Adipocyte (in vitro differentiated cells): ENCODE data around the gene VSNL1.
"Not testable (repeated sequence)": the region's sequence is repeated elsewhere in the genome, so short reads cannot be mapped to it uniquely, and the experiment has no call there.

Experiments used
- DNase-seq: peaks from one replicate; pipeline ENCODE4 v3.0.0-alpha.2; 2015; ENCODE audit warnings: low read depth
- H3K27me3 ChIP-seq: replicated peaks from 2 replicates; pipeline ENCODE4 v1.7.0; 2013; ENCODE audit warnings: mild to moderate bottlenecking, low read length, moderate library complexity; ENCODE audit not compliant: control insufficient read depth, insufficient read depth
- H3K36me3 ChIP-seq: 2 replicates; pipeline ENCODE4 v1.7.0; 2013; ENCODE audit warnings: low read length, mild to moderate bottlenecking, moderate library complexity; ENCODE audit not compliant: control insufficient read depth, insufficient read depth, severe bottlenecking
- H3K4me1 ChIP-seq: 2 replicates; pipeline ENCODE4 v1.7.0; 2013; ENCODE audit warnings: mild to moderate bottlenecking, low read length, moderate library complexity; ENCODE audit not compliant: control insufficient read depth, insufficient read depth
- H3K4me3 ChIP-seq: 2 replicates; pipeline ENCODE4 v1.7.0; 2013; ENCODE audit warnings: mild to moderate bottlenecking, low read length, moderate library complexity
- H3K9ac ChIP-seq: 2 replicates; pipeline ENCODE4 v1.7.0; 2013; ENCODE audit warnings: mild to moderate bottlenecking, low read length, moderate library complexity
- H3K9me3 ChIP-seq: 2 replicates; pipeline ENCODE4 v1.7.0; 2013; ENCODE audit warnings: mild to moderate bottlenecking, low read length, moderate library complexity; ENCODE audit not compliant: control insufficient read depth

The VSNL1 gene

DNA sequence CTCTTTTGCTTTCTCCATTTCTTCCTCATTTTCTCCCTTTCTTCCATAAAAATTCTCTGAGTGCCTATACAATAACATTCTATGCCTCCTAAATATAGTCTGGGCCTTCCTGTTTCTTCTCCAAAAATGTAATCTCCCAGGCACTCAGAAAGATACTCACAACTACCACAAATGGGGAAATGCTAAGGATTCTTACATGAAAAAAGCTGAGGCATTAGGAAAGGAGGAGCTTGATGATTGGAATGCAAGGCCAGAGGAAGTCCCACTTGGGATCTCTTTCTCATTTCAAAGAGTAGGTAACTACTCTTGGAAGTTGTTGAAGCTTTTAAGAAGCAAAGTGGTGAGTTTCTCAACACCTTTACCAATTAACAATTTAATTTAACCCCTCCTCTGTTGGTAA lies 3.4 kb downstream of the VSNL1 start:
- H3K9me3 ChIP-seq = no peaks in the 10 kb centered on the region
- H3K4me3 ChIP-seq = no peak overlapping the region
- H3K27me3 ChIP-seq = peaks cover 24% of the 10 kb centered on the region
- no peak overlapping the region for H3K9ac ChIP-seq
- no peaks in the 10 kb centered on the region for H3K36me3 ChIP-seq
- peaks cover 17% of the 10 kb centered on the region for H3K4me1 ChIP-seq
- peak; percentile 23 for DNase-seq

DNA sequence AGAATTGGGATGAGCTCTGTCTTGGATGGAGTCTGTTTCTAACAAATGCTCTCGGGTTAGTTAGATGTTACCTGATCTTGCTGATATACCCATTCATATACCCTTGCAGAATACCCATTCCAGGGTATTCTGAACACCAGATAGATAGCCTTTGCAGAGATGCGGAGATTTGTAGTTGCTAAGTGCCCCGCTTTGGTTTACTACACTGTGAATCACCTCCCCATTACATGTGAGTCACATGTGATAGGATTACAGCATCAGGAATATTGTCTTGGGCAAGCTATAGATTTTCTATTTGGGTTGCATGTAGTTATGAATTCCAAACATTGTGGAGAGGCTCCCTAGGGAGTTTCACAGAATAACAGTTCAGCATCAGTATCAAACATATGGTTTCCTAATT lies 3.8 kb downstream of the VSNL1 start:
- Histone ChIP-seq H3K4me3 (no peak overlapping the region), H3K27me3 (peaks cover 24% of the 10 kb centered on the region), H3K4me1 (peaks cover 15% of the 10 kb centered on the region), H3K9me3 (no peaks in the 10 kb centered on the region), H3K36me3 (no peaks in the 10 kb centered on the region), H3K9ac (no peak overlapping the region)
- DNase-seq = peak; percentile 52

DNA sequence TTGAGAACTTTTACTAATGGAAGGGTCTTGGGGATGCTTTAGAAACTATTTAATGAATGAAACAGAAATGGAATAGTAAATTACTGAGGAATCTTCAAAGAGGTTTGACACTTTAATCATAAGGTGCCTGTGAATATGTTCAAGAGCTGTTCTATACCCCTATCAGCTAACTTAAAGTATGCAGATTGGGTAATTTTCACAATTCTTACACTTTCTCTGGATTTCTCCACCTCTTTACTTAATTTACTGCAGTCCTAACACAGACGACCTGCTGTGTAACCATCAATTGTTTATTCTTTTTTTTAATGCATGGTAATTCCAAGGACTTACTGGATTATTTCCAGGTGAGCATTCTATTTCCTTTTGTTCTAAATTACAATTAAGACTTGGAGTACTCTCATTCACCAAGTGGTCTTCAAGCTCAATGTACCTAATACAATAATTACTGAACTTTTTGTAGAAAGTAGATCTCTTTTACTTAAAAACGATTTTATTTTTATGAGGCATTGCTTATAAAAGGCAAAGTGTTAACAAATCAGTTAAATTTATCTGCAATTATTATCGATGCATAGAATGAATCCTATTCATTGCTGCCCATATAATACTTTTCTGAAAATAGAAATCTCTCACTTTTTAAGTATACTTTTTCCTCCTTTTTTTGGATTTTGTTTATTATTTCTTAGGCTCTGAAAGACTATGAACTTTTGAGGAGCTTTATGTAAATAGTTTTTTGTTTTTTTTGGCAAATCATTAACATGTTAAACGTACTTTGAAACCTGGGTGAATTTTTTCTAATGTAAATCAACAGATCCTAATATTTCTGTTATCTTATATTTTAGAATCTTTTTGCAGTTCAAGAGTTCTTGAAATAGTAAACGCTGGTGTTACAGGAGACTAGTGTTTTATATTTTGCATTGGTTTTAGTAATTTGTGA lies 5.5 kb downstream of the VSNL1 start:
- H3K4me3 ChIP-seq = no peak overlapping the region

DNA sequence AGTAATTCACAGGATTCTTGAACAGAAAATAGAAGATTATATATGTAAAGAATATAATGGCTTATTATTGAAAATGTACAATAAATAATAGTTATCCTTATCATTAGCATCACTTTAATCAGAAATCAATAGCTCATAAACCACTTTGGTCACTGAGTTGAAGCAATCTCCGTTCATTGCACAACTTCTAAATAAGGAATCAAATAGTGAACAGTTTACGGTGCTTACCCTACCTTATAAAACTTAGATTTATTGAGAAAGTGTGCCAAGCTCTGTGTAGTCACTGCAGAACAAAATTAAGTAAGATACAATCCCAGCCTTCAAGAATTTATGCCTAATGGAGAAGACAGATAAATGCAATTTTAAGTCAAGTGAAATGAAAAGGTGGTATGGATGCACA lies 6.7 kb downstream of the VSNL1 start:
- H3K36me3 ChIP-seq = no peaks in the 10 kb centered on the region
- no peak overlapping the region for H3K9ac ChIP-seq
- no peak overlapping the region for H3K4me3 ChIP-seq
- H3K9me3 ChIP-seq = no peaks in the 10 kb centered on the region
- no peak for DNase-seq
- H3K4me1 ChIP-seq = no peaks in the 10 kb centered on the region
- H3K27me3 ChIP-seq = peaks cover 8% of the 10 kb centered on the region

More for the DNA sequence above, 5.5 kb downstream of the VSNL1 start:
- Histone ChIP-seq H3K27me3 (peaks cover 21% of the 10 kb centered on the region), H3K9me3 (no peaks in the 10 kb centered on the region), H3K4me1 (peaks cover 5% of the 10 kb centered on the region), H3K36me3 (no peaks in the 10 kb centered on the region), H3K9ac (no peak overlapping the region)
- DNase-seq = no peak

DNA sequence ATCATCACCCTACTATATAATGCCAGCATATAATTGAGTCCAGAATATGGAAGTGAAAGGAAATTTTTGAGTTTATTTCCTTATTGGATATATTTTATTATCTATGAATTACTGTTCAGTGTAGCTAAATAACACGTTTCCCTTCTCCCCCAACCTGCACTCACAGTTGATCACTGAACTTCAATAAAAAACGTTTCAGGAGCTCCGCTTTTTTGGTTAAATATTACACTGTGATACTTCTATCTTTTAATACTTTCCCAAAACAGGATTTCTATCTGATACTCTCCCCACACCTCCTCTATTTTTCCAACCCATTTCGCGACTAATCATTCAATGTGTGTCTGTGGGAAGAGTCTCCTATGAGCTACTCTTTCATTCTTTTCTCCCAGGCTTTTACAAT lies 7.2 kb downstream of the VSNL1 start:
- Histone ChIP-seq H3K36me3 (no peaks in the 10 kb centered on the region), H3K9ac (no peak overlapping the region), H3K4me3 (no peak overlapping the region), H3K4me1 (no peaks in the 10 kb centered on the region), H3K27me3 (peaks cover 4% of the 10 kb centered on the region), H3K9me3 (no peaks in the 10 kb centered on the region)
- no peak for DNase-seq

DNA sequence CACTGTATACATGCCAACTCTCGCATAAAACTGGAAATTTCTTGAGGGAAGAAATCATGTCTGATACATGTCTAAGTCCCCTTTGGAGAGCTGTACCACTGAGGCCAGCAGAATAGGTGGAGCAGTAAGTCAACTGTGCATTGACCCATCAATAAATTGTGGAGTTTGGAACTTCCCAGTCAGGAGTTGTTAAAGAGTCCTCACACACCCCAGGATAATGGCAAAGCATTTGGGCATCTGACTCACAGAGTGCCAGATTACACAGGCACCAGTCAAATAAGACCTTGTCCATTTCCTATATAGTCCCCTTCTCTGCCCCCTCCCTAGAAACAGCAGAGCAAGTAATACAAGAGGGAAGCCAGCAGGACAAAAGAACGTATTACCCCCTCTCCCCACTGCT lies 10.4 kb downstream of the VSNL1 start:
- no peaks in the 10 kb centered on the region for H3K4me1 ChIP-seq

DNA sequence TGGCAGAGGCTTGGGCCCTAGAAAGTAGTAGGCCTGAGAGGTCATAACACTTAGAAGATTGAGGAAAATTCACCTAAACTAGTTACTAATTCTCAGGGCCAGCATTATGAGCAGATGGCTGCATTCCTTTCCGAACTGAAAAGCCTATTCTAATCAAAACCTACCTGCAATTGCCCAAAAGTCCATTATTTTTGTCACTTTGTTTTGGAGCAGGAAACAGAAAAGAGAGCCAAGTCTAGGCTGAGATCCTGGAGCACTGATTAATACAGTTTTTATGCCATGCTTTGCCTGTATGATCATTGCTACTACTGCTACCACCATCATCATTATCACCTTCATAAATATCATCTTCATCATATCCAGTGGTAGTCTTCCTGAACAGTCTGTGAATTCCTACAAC lies 14.7 kb downstream of the VSNL1 start:
- DNase-seq = no peak
- Histone ChIP-seq H3K4me3 (no peak overlapping the region), H3K9me3 (no peaks in the 10 kb centered on the region), H3K9ac (no peak overlapping the region), H3K4me1 (no peaks in the 10 kb centered on the region), H3K36me3 (no peaks in the 10 kb centered on the region), H3K27me3 (no peaks in the 10 kb centered on the region)

More for the DNA sequence above, 10.4 kb downstream of the VSNL1 start:
- no peaks in the 10 kb centered on the region for H3K36me3 ChIP-seq
- H3K9me3 ChIP-seq = no peaks in the 10 kb centered on the region
- no peak overlapping the region for H3K9ac ChIP-seq
- no peak overlapping the region for H3K4me3 ChIP-seq
- no peak for DNase-seq
- peaks cover 4% of the 10 kb centered on the region for H3K27me3 ChIP-seq

DNA sequence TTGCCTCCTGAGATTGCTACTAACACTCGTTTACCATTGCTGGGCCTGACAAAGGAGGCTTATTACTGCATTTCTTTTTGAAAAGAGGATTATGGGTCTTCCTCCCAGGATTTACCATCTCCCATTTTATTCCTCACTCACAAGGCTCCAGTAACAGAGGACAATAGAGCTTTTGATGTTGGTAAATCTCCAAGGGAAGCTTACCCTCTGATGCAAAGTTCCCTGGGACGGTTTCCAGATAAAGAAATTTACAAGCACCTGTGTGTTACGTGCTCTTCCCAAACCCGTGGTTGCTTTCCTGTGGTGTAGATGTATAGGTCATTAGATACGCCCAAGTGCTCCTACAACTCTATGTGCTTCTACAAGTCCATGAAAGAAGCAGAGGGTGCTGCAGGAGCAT lies 17.1 kb downstream of the VSNL1 start:
- Histone ChIP-seq H3K27me3 (no peaks in the 10 kb centered on the region), H3K4me3 (no peak overlapping the region), H3K4me1 (no peaks in the 10 kb centered on the region), H3K9me3 (no peaks in the 10 kb centered on the region), H3K9ac (no peak overlapping the region), H3K36me3 (no peaks in the 10 kb centered on the region)
- no peak for DNase-seq

DNA sequence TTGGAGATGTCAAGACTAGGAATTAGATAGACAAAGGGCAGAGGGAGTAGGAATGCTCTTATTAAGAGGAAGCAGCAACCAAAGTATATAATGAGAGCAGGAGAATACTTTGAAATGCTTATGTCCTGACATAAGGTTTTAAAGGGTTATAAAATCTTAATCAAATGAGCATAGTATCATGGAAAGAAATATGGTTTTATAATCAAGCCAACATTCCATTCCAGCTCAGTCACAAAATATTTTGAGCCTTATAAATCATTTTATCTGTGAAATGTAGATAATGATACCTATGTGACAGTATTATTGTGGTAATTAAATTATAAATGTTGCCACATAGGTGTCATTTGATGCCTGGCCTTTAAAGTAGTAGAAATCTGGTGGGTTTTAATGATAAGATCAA lies 17.6 kb downstream of the VSNL1 start:
- Histone ChIP-seq H3K27me3 (no peaks in the 10 kb centered on the region), H3K4me3 (no peak overlapping the region)

DNA sequence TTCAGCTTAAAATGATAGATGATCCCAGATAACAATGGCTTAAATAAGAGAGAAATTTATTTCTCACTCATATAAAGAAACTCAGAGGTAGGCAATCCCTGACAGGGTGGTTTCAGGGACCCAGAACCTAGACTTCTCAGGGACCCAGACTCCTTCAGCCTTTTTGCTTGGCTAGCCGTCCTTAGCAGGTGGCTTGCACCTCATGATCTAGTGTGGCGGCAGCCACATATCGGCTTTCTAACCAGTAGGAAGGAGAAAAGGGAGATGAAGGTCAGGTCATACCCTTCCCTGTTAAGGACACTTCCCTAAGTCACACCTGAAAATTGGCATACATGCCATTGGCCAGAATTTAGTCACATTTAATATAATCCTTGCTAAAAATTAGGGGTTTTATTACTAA lies 18.4 kb downstream of the VSNL1 start:
- Histone ChIP-seq H3K4me1 (no peaks in the 10 kb centered on the region), H3K9me3 (no peaks in the 10 kb centered on the region), H3K36me3 (no peaks in the 10 kb centered on the region), H3K4me3 (no peak overlapping the region), H3K9ac (no peak overlapping the region), H3K27me3 (no peaks in the 10 kb centered on the region)
- no peak for DNase-seq

More for the DNA sequence above, 17.6 kb downstream of the VSNL1 start:
- H3K9me3 ChIP-seq = no peaks in the 10 kb centered on the region
- no peaks in the 10 kb centered on the region for H3K4me1 ChIP-seq
- H3K36me3 ChIP-seq = no peaks in the 10 kb centered on the region
- DNase-seq = no peak
- H3K9ac ChIP-seq = no peak overlapping the region

DNA sequence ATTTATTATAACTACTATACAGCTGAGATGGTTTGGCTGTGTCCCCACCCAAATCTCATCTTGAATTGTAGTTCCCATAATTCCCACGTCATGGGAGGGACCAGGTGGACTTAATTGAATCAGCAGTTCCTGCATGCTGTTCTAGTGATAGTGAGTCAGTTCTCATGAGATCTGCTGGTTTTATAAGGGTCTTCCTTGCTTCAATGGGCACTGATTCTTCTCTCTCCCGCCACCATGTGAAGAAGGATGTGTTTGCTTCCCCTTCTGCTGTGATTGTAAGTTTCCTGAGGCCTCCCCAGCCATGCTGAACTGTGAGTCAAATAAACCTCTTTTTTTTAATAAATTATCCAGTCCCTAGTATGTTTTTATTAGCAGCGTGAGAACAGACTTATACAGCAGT lies 25.2 kb downstream of the VSNL1 start:
- H3K4me3 ChIP-seq, H3K9me3 ChIP-seq, DNase-seq, H3K36me3 ChIP-seq, H3K4me1 ChIP-seq, H3K27me3 ChIP-seq, H3K9ac ChIP-seq: not testable (repeated sequence)

DNA sequence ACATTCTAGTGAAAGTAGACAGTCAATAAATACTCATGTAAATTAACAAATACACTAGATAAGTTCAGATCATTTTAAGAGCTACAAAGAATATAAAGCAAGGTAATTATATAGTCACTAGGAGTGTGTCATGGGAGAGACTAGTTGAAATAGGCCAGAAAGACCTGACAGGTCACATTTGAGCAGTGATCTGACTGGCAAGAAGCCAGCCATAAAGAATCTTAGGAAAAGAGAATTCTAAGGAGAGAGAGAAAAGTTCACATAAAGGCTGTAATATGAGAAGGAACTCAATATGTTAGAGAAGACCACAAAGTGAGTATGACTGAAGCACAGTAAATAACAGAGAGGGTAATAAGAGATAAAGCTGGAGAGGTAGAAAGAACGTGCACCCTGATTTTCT lies 31.2 kb downstream of the VSNL1 start:
- Histone ChIP-seq H3K9me3 (no peaks in the 10 kb centered on the region), H3K4me1 (peaks cover 4% of the 10 kb centered on the region), H3K9ac (no peak overlapping the region), H3K27me3 (no peaks in the 10 kb centered on the region), H3K36me3 (no peaks in the 10 kb centered on the region), H3K4me3 (no peak overlapping the region)
- no peak for DNase-seq
